ENCODE measurements around the gene BOK. TPM values are rescaled to one million over a fixed set of nuclear protein-coding genes. Genes with fewer than 3 reads are reported as not detected.

Gene BOK
- total and polyA plus RNA-seq, 2 of the 13 experiments (the other 11 are each of a cell fraction or from before 2014, with no cell fraction given) = 35.5 to 39.2 TPM

GRCh38 chr2:241582806-241583205, 24.3 kb downstream of the BOK start:
- BruUV-seq (replicated peaks) = no TSS peak
- H2AFZ ChIP-seq (ENCODE audit: low read length) = no peak overlapping the region

More at GRCh38 chr2:241582806-241583205, 24.3 kb downstream of the BOK start:
- intact Hi-C loops (cut with micrococcal nuclease; ENCODE audit: unreplicated experiment) (no loop called here), in situ Hi-C loops (cut with HindIII; ENCODE audit: extremely low pct_ligation_motif_present, low pct_unique_long_range_greater_than_20kb) (no loop called here)
- Histone ChIP-seq H4K20me1 (ENCODE audit: insufficient read depth, low read length) (no peaks in the 10 kb centered on the region), H3K4me1 (ENCODE audit: insufficient read depth, low read length) (peaks cover 8% of the 10 kb centered on the region), H3K27ac (ENCODE audit: extremely low read length, insufficient read depth, low read length) (no peak overlapping the region), H3K4me3 (replicated peaks in 1 of 3; ENCODE audit: insufficient read depth in 1 of 3, low read depth in 2 of 3, low read length in 3 of 3) (no peak overlapping the region), H3K79me2 (ENCODE audit: insufficient read depth, low read length) (no peaks in the 10 kb centered on the region), H3K36me3 (replicated peaks in 1 of 2; ENCODE audit: control insufficient read depth in 1 of 2, insufficient read depth in 2 of 2, low read length in 2 of 2) (peaks cover 24 to 53% of the 10 kb centered on the region in 2 experiments), H3K27me3 (ENCODE audit: control insufficient read depth in 1 of 2, insufficient read depth in 2 of 2, low read length in 2 of 2) (no peaks in the 10 kb centered on the region), H3K4me2 (ENCODE audit: low read depth, low read length) (no peak overlapping the region), H3K9ac (ENCODE audit: insufficient read depth, low read depth, low read length) (no peak overlapping the region), H3K9me3 (ENCODE audit: low read length) (peaks cover 18% of the 10 kb centered on the region)
- FAIRE-seq = no peak
- no peak; the same call in 2 of the 3 replicates for ATAC-seq
- no peak for DNase-seq (ENCODE audit: low spot score)
- no peak for TF ChIP-seq TFE3 (CRISPR knock-in tag; IDR thresholded peaks at IDR 0.05)
- no peak for TF ChIP-seq POGZ (CRISPR knock-in tag; IDR thresholded peaks at IDR 0.05)
- TF ChIP-seq ARID4A (CRISPR knock-in tag; IDR thresholded peaks at IDR 0.05; ENCODE audit: borderline replicate concordance) = no peak
- no peak for TF ChIP-seq HOXA7 (CRISPR knock-in tag; IDR thresholded peaks at IDR 0.05)
- no peak for TF ChIP-seq ZNF138 (CRISPR knock-in tag; IDR thresholded peaks at IDR 0.05; ENCODE audit: low read depth)
- no peak for TF ChIP-seq MAFF (IDR thresholded peaks at IDR 0.05; ENCODE audit: low read depth, low read length)
- no peak for TF ChIP-seq ZNF749 (CRISPR knock-in tag; IDR thresholded peaks at IDR 0.05; ENCODE audit: borderline replicate concordance)
- no peak for TF ChIP-seq ZNF317 (CRISPR knock-in tag; IDR thresholded peaks at IDR 0.05)
- no peak for TF ChIP-seq FIP1L1 (IDR thresholded peaks at IDR 0.05; ENCODE audit: borderline replicate concordance, insufficient read depth, low read depth, low read length)
- no peak for TF ChIP-seq CBX5 (CRISPR knock-in tag; IDR thresholded peaks at IDR 0.05; ENCODE audit: borderline replicate concordance)
- no peak for TF ChIP-seq KLF15 (CRISPR knock-in tag; IDR thresholded peaks at IDR 0.05; ENCODE audit: borderline replicate concordance)
- TF ChIP-seq NFKBIZ (CRISPR knock-in tag; IDR thresholded peaks at IDR 0.05) = no peak
- TF ChIP-seq ZNF800 (CRISPR knock-in tag; IDR thresholded peaks at IDR 0.05) = no peak
- TF ChIP-seq DDIT3 (CRISPR knock-in tag; IDR thresholded peaks at IDR 0.05) = no peak
- TF ChIP-seq SATB2 (CRISPR knock-in tag; IDR thresholded peaks at IDR 0.05) = no peak
- no peak for TF ChIP-seq KDM3A (CRISPR knock-in tag; IDR thresholded peaks at IDR 0.05; ENCODE audit: low read depth)
- no peak for TF ChIP-seq ZNF570 (CRISPR knock-in tag; IDR thresholded peaks at IDR 0.05; ENCODE audit: borderline replicate concordance)
- POLR2A ChIA-PET = no interaction called here
- CTCF ChIA-PET (ENCODE audit: low intra/inter-chr PET ratio, low total read pairs) = no interaction called here
- WGBS (ENCODE audit: low lambda C conversion rate) = 97% methylated on average over 4 of the region's 4 CpGs
